Neural progenitor cell (in vitro differentiated cells): ENCODE data around the gene HCRTR1. TPM values are rescaled to one million over a fixed set of nuclear protein-coding genes. Genes with fewer than 3 reads are reported as not detected.

Experiments
- DNase-seq: peaks from one replicate; pipeline ENCODE4 v3.0.0-alpha.2; 2016; ENCODE audit warnings: low spot score
- H2AFZ ChIP-seq: fragments of 200-600 bp; sonication (generic); replicated peaks from 2 replicates; pipeline ENCODE4 v1.6.1; 2016; ENCODE audit warnings: antibody characterized with exemption
- H3F3A ChIP-seq: fragments of 200-600 bp; sonication (generic); 2 replicates; pipeline ENCODE4 v1.6.1; 2016; ENCODE audit warnings: antibody characterized with exemption, low read depth
- H3K27ac ChIP-seq: fragments of 200-600 bp; sonication (generic); 2 replicates; pipeline ENCODE4 v1.5.1; 2016; ENCODE audit warnings: mild to moderate bottlenecking
- H3K27me3 ChIP-seq: fragments of 200-600 bp; sonication (generic); 2 replicates; pipeline ENCODE4 v1.6.1; 2016; ENCODE audit warnings: mild to moderate bottlenecking, moderate library complexity
- H3K36me3 ChIP-seq: fragments of 200-600 bp; sonication (generic); 2 replicates; pipeline ENCODE4 v1.5.1; 2016
- H3K4me1 ChIP-seq: fragments of 200-600 bp; sonication (generic); 2 replicates; pipeline ENCODE4 v1.6.1; 2016; ENCODE audit warnings: mixed run types
- H3K4me2 ChIP-seq: fragments of 200-600 bp; sonication (generic); 2 replicates; pipeline ENCODE4 v1.6.1; 2016
- H3K4me3 ChIP-seq: fragments of 200-600 bp; sonication (generic); 2 replicates; pipeline ENCODE4 v1.5.1; 2016
- H3K79me2 ChIP-seq: fragments of 200-600 bp; sonication (generic); 2 replicates; pipeline ENCODE4 v1.6.1; 2016; ENCODE audit warnings: low read depth
- H3K9ac ChIP-seq: fragments of 200-600 bp; sonication (generic); 2 replicates; pipeline ENCODE4 v1.6.1; 2016
- H3K9me3 ChIP-seq: fragments of 200-600 bp; sonication (generic); 2 replicates; pipeline ENCODE4 v1.5.1; 2016; ENCODE audit warnings: low read depth
- H4K20me1 ChIP-seq: fragments of 200-600 bp; sonication (generic); 2 replicates; pipeline ENCODE4 v1.6.1; 2016; ENCODE audit warnings: low read depth
- H3K27ac Mint-ChIP-seq: 3 replicates; pipeline ENCODE4 v1.8.0; 2021; ENCODE audit warnings: mixed read lengths
- H3K27me3 Mint-ChIP-seq: 2 replicates; pipeline ENCODE4 v1.8.0; 2022; ENCODE audit warnings: low read depth, mild to moderate bottlenecking, inconsistent platforms, moderate library complexity, mixed read lengths; ENCODE audit not compliant: insufficient read depth
- H3K36me3 Mint-ChIP-seq: 3 replicates; pipeline ENCODE4 v1.8.0; 2021; ENCODE audit warnings: mixed read lengths
- H3K4me1 Mint-ChIP-seq: 3 replicates; pipeline ENCODE4 v1.8.0; 2021; ENCODE audit warnings: mixed read lengths
- H3K4me3 Mint-ChIP-seq: 3 replicates; pipeline ENCODE4 v1.8.0; 2021; ENCODE audit warnings: mild to moderate bottlenecking, moderate library complexity, mixed read lengths
- H3K9me3 Mint-ChIP-seq: 3 replicates; pipeline ENCODE4 v1.8.0; 2020; ENCODE audit warnings: mixed read lengths
- EZH2 ChIP-seq: fragments of 200-600 bp; sonication (generic); IDR thresholded peaks from 2 replicates; pipeline ENCODE4 v1.6.1; 2017; ENCODE audit warnings: antibody characterized with exemption, mild to moderate bottlenecking, moderate library complexity
- EZH2phosphoT487 ChIP-seq: fragments of 200-600 bp; sonication (generic); IDR thresholded peaks from 2 replicates; pipeline ENCODE4 v1.6.1; 2017; ENCODE audit warnings: antibody characterized with exemption
- total RNA-seq: library from RNA; depleted of rRNA; stranded (reverse); fragments of >200 nt; gene quantifications from 2 replicates; pipeline ENCODE4 v1.2.3, GENCODE V29; 2015; ENCODE audit warnings: low replicate concordance
- TF ChIP-seq, protein P1 (sequence below): fragments of 200-600 bp; sonication (generic); IDR thresholded peaks from 2 replicates; pipeline ENCODE4 v1.5.1; 2017; ENCODE audit warnings: antibody characterized with exemption, mild to moderate bottlenecking

The HCRTR1 gene
- total RNA-seq, 1 donor from 2014 or later: not detected

DNA sequence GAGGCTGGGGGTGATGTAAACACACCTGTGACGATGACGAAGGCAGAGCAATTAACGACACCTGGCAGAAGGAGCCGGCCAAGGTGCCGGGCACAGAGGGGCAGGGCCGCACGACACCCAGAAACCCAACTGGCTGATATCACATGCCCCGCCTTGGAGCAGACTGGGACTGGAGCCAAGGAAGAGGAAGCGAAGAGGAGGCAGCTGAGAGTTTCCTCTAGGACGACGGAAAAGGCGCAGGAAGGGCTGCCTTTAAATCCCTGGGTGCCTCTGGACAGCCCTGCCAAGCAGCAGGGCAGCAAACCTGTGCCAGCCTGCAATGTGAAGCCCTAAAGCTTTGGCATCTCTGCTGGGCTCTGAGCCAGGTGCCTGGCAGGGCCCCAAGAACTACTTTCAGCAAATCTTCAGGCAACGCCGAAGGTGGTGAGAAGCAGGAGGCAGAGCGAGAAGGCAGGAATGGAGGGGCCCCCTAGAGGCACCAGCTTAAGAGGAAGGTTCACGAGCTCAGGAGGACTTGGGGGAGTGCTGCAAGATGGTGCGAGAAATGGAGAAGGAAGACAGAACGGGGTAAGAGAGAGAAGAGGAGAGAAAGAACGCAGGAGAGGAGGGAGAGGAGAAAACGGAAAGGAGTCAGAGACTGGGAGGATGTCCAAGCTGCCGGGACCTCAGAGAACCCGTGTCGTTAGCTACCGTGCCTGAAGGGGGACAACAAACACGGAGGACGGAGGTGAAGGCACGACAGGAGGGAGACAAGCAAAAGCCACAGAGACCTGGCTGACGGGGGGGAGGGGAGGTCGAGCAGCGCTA, 52.5 kb downstream of the HCRTR1 start:
- Mint-ChIP-seq H3K27ac (peak overlapping the region; percentile 86), H3K4me3 (peak overlapping the region; percentile 27), H3K27me3 (peaks cover 6% of the 10 kb centered on the region), H3K36me3 (no peaks in the 10 kb centered on the region), H3K4me1 (peaks cover 27% of the 10 kb centered on the region), H3K9me3 (no peaks in the 10 kb centered on the region)
- Histone ChIP-seq H2AFZ (peak overlapping the region; percentile 89), H3K4me3 (no peak overlapping the region), H3F3A (no peaks in the 10 kb centered on the region), H3K9ac (no peak overlapping the region), H3K4me1 (peaks cover 13% of the 10 kb centered on the region), H3K36me3 (no peaks in the 10 kb centered on the region), H3K27me3 (no peaks in the 10 kb centered on the region), H3K27ac (no peak overlapping the region), H3K79me2 (no peaks in the 10 kb centered on the region), H3K9me3 (no peaks in the 10 kb centered on the region), H3K4me2 (peak overlapping the region; percentile 45), H4K20me1 (no peaks in the 10 kb centered on the region)
- DNase-seq: peak; percentile 34
- TF ChIP-seq EZH2: no peak
- no peak for TF ChIP-seq EZH2phosphoT487
- TF ChIP-seq, protein P1, sequence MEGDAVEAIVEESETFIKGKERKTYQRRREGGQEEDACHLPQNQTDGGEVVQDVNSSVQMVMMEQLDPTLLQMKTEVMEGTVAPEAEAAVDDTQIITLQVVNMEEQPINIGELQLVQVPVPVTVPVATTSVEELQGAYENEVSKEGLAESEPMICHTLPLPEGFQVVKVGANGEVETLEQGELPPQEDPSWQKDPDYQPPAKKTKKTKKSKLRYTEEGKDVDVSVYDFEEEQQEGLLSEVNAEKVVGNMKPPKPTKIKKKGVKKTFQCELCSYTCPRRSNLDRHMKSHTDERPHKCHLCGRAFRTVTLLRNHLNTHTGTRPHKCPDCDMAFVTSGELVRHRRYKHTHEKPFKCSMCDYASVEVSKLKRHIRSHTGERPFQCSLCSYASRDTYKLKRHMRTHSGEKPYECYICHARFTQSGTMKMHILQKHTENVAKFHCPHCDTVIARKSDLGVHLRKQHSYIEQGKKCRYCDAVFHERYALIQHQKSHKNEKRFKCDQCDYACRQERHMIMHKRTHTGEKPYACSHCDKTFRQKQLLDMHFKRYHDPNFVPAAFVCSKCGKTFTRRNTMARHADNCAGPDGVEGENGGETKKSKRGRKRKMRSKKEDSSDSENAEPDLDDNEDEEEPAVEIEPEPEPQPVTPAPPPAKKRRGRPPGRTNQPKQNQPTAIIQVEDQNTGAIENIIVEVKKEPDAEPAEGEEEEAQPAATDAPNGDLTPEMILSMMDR: peak; percentile 30

DNA sequence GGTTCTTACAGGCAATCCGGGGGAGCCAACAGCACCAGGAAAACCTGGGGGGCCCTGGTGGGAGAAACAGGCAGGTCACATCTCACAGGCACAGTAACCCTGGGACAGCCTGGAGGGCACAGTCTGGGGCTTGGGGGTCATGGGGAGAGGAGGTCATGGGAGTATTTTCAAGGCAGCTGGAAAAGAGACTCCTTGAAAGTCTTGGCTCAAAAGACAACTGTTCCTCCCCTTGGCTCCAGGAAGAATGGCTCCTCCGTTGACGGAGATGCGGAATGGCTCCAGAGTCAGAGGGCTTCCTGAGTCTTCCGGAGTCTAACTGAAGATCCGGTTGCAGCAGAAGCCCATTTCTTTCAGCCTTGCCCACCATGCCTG, 53.1 kb downstream of the HCRTR1 start:
- no peaks in the 10 kb centered on the region for H3K9me3 ChIP-seq
- H2AFZ ChIP-seq: peak overlapping the region; percentile 89
- H3K4me1 ChIP-seq: peaks cover 13% of the 10 kb centered on the region
- TF ChIP-seq EZH2phosphoT487: no peak
- TF ChIP-seq EZH2: no peak
- Mint-ChIP-seq H3K4me1 (peaks cover 30% of the 10 kb centered on the region), H3K27me3 (peaks cover 6% of the 10 kb centered on the region), H3K36me3 (no peaks in the 10 kb centered on the region), H3K9me3 (no peaks in the 10 kb centered on the region), H3K4me3 (no peak overlapping the region), H3K27ac (no peak overlapping the region)
- no peaks in the 10 kb centered on the region for H4K20me1 ChIP-seq
- no peaks in the 10 kb centered on the region for H3F3A ChIP-seq
- H3K4me3 ChIP-seq: no peak overlapping the region
- H3K79me2 ChIP-seq: no peaks in the 10 kb centered on the region
- H3K36me3 ChIP-seq: no peaks in the 10 kb centered on the region
- no peak for DNase-seq
- H3K27ac ChIP-seq: no peak overlapping the region
- H3K9ac ChIP-seq: no peak overlapping the region
- peak overlapping the region; percentile 45 for H3K4me2 ChIP-seq
- H3K27me3 ChIP-seq: no peaks in the 10 kb centered on the region

DNA sequence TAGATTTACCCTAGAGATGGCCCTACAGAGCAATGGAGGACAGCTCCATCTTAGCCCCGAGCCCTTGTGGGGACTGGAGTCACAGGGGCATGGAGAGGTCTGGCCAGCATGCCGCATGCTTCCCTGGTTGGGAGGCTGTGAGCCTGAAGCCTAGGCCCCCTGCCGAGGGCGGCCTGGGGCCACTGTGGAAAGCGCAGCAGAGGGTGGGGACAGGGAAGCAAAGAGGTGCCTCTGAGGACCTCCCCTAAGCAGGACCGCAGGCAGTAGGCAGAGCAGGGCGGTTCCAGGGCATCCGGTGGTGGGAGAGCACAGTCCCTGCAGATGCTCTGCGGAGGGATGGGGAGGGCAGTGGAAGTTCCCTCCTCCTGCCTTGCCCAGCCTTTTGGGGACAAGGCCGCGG, 53.7 kb downstream of the HCRTR1 start:
- Mint-ChIP-seq H3K4me1 (peaks cover 27% of the 10 kb centered on the region), H3K9me3 (no peaks in the 10 kb centered on the region), H3K4me3 (no peak overlapping the region), H3K27ac (peak overlapping the region; percentile 85), H3K27me3 (peaks cover 7% of the 10 kb centered on the region), H3K36me3 (no peaks in the 10 kb centered on the region)
- Histone ChIP-seq H3K27me3 (no peaks in the 10 kb centered on the region), H3K79me2 (no peaks in the 10 kb centered on the region), H3K36me3 (no peaks in the 10 kb centered on the region), H4K20me1 (no peaks in the 10 kb centered on the region), H2AFZ (no peak overlapping the region), H3K27ac (no peak overlapping the region), H3K4me1 (peaks cover 13% of the 10 kb centered on the region), H3K4me2 (no peak overlapping the region), H3K4me3 (no peak overlapping the region), H3K9me3 (no peaks in the 10 kb centered on the region), H3K9ac (no peak overlapping the region), H3F3A (no peaks in the 10 kb centered on the region)
- TF ChIP-seq, protein P1: no peak
- TF ChIP-seq EZH2phosphoT487 (no peak), EZH2 (no peak)
- no peak for DNase-seq

DNA sequence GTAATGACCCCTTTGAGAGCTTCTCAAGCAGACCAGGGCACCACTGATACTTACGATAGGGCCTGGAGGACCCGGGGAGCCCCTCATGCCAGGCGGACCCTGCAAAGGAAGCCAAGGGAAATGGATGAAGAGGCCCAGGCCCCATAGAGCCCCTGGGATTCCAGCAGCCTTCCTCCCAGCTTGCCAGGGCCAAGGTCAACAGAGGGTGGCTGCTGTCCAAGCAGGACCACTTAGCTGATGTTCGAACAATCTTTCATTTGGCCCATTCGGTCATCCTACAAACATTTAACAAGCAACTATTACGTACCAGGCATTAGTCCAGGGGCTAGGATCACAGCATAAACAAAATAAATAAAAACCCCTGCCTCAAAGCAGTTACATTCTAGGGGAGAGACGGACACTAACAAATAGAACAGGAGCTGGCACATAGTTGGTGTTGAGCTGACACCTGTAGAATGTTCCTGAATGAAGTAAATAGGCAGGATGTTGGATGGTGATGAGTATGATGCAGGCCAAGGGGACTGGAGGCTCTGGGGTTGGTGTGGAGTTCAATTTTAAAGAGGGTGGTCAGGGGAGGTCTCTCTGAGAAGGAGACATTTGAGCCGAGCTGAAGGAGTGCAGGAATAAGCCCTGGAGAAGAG, 54.2 kb downstream of the HCRTR1 start:
- no peak for DNase-seq
- H3K79me2 ChIP-seq: no peaks in the 10 kb centered on the region
- H4K20me1 ChIP-seq: no peaks in the 10 kb centered on the region
- Mint-ChIP-seq H3K27ac (no peak overlapping the region), H3K9me3 (no peaks in the 10 kb centered on the region), H3K4me1 (peaks cover 22% of the 10 kb centered on the region), H3K36me3 (no peaks in the 10 kb centered on the region), H3K4me3 (no peak overlapping the region), H3K27me3 (peaks cover 8% of the 10 kb centered on the region)
- H2AFZ ChIP-seq: no peak overlapping the region
- H3K4me1 ChIP-seq: peaks cover 13% of the 10 kb centered on the region
- H3F3A ChIP-seq: no peaks in the 10 kb centered on the region
- no peak for TF ChIP-seq EZH2phosphoT487
- TF ChIP-seq, protein P1: no peak
- H3K9me3 ChIP-seq: no peaks in the 10 kb centered on the region
- no peaks in the 10 kb centered on the region for H3K27me3 ChIP-seq
- no peaks in the 10 kb centered on the region for H3K36me3 ChIP-seq
- H3K9ac ChIP-seq: no peak overlapping the region
- no peak overlapping the region for H3K27ac ChIP-seq
- H3K4me2 ChIP-seq: no peak overlapping the region
- H3K4me3 ChIP-seq: no peak overlapping the region
